Esophagus muscularis mucosa (tissue), 4 donors: ENCODE results near the gene RSL24D1. TPM values are rescaled to one million over a fixed set of nuclear protein-coding genes. Genes with fewer than 3 reads are reported as not detected.
A peak's percentile ranks its signal among the peaks of the same experiment; 100 is the strongest.

Experiments used
- DNase-seq: peaks from one replicate; pipeline ENCODE4 v3.0.0-alpha.2; 2017; ENCODE audit errors: extremely low spot score
- H3K27ac ChIP-seq, 4 donors: fragments of 200-600 bp; sonication (generic); replicated peaks in 1 of 4; 1 replicate in 3 of 4; 2 replicates in 1 of 4; pipeline ENCODE4 v1.5.1; 2016 to 2019; ENCODE audit warnings: mild to moderate bottlenecking in 1 of 4
- H3K27me3 ChIP-seq, 4 donors: fragments of 200-600 bp; sonication (generic); one replicate each; pipeline versions ENCODE4 v1.5.1 to v1.6.0; 2016 to 2019
- H3K36me3 ChIP-seq, 4 donors: fragments of 200-600 bp; sonication (generic); one replicate each; pipeline ENCODE4 v1.5.1; 2016 to 2019
- H3K4me1 ChIP-seq, 4 donors: fragments of 200-600 bp; sonication (generic); one replicate each; pipeline ENCODE4 v1.5.1; 2016 to 2019
- H3K4me3 ChIP-seq, 4 donors: fragments of 200-600 bp; sonication (generic); 1 replicate in 2 of 4; 2 replicates in 2 of 4; pipeline ENCODE4 v1.5.1; 2016 to 2019; ENCODE audit warnings: mild to moderate bottlenecking in 4 of 4, moderate library complexity in 1 of 4
- H3K9me3 ChIP-seq, 4 donors: fragments of 200-600 bp; sonication (generic); 1 replicate in 3 of 4; 2 replicates in 1 of 4; pipeline ENCODE4 v1.5.1; 2016 to 2019
- EP300 ChIP-seq: sonication (generic); formaldehyde crosslinking; IDR thresholded peaks from one replicate; pipeline ENCODE4 v1.6.1; 2017; ENCODE audit warnings: antibody characterized with exemption
- POLR2A ChIP-seq: fragments of 450-650 bp; IDR thresholded peaks from one replicate; pipeline ENCODE4 v1.6.1; 2017; ENCODE audit warnings: antibody characterized with exemption, moderate library complexity, mild to moderate bottlenecking, low read depth
- POLR2AphosphoS5 ChIP-seq, 2 donors: sonication (generic); formaldehyde crosslinking; IDR thresholded peaks; one replicate each; pipeline ENCODE4 v1.6.1; 2017; ENCODE audit warnings: antibody characterized with exemption in 2 of 2
- WGBS: methylation state at CpG from one replicate; pipeline ENCODE4 v1.1.5; 2018; 5-methylcytosine and 5-hydroxymethylcytosine counted together
- intact Hi-C: fragments of 100-400 bp; cut with DNase I; formaldehyde crosslinking; loops from one replicate; pipeline ENCODE4 v1.15.1; 2023
- total RNA-seq, 4 donors: library from RNA; depleted of rRNA; stranded (reverse); fragments of >200 nt; gene quantifications; one replicate each; pipeline versions ENCODE4 v1.1.0 to v1.2.1, GENCODE V29; 2016
- TF ChIP-seq, protein P1 (sequence below), 3 experiments: fragments of 200-600 bp in 2 of 3; fragments of 450-650 bp in 1 of 3; sonication (generic) in 2 of 3; IDR thresholded peaks; one replicate each; pipeline ENCODE4 v1.5.1; 2017 to 2019; ENCODE audit warnings: antibody characterized with exemption in 3 of 3, mild to moderate bottlenecking in 2 of 3, moderate library complexity in 1 of 3

RSL24D1 gene
- 10 to 100 TPM; 49.8 to 92.4 (median 75.5) TPM for total RNA-seq

DNA sequence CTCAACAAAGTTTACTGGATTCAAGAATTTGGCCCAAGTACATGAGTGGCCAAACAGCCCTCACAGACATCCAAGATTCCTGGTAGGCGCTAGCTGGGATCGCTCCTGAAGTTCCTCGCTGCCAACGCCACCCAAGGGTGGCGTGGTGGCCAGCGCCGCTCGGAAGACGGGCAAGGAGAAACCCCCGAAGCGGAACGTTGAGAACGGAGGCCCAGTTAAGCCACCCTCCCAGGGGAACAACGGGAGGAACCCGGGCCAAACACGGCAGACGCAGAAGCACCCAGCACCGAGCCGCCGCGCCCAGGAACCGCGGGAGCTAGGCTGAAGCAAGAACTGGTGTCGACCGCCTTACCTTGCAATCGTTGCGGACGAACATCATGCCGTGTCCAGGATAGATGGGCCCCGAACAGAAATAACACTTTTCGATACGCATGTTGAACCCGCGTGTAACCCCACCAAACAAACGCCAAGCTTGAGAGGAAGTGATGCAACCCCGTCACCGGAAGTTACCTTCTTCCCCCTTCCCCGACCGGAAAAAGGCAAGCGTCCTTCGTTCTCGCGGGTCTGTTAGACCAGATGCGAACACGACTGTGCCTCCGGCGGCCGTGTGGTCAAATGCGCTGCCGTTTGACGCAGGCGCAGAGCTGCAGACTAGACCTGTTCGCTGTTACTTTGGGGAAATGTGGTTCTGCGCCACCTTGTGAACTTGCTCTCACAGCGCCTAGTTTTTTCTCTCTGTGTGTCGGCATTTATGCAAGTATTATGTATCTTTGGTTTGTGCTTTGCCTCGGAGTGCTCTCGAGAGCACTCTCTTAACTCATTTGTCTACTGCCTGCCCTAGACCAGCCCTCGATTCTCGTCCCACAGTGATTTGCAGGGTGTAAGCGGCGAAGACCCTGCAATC, at the start of gene RSL24D1:
RSL24D1 (minus strand) TSS at position 484 of the 904 bp plus-strand sequence; CDS start at position 433, 51 bp downstream.
- intact Hi-C loops = loop anchor here (10.0 kb wide), 1 partner anchor 208 kb away; the partner anchor contains the start of genes CCPG1 and PIERCE2
- under 1% methylated on average over 24 of the region's 62 CpGs for WGBS
- peaks cover 10 to 49% (median 37%) of the 10 kb centered on the region in 4 donors for H3K4me1 ChIP-seq

DNA sequence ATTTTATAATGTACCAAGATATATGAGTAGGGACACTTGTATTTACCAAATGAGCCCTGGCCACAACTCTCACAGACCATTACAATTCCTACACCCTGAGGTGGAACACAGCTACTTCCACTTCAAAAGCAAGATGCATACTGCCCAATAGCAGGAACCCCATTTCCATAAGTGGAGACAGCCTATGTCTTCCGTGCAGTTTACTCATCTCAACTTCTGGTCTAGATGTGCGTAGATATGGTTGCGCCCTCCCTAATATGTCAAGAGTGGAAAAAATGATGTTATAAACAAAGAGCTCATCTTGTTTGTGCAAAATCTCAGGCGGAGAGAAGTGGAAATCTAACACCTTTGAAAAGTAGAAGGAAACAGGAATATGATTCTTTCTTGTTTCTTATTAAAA, 48.3 kb upstream of the RSL24D1 start:
- Histone ChIP-seq H3K27ac (no peak overlapping the region), H3K9me3 (no peaks in the 10 kb centered on the region), H3K27me3 (no peaks in the 10 kb centered on the region), H3K4me3 (no peak overlapping the region), H3K4me1 (peaks cover 0 to 19% (median 17%) of the 10 kb centered on the region in 4 donors), H3K36me3 (peaks cover 0 to 3% (median 0%) of the 10 kb centered on the region in 4 donors)
- 77% methylated on average over 4 of the region's 4 CpGs for WGBS
- no peak for DNase-seq
- intact Hi-C loops = no loop called here
- TF ChIP-seq POLR2AphosphoS5 (IDR thresholded peaks at IDR 0.05) = no peak
- TF ChIP-seq, protein P1, sequence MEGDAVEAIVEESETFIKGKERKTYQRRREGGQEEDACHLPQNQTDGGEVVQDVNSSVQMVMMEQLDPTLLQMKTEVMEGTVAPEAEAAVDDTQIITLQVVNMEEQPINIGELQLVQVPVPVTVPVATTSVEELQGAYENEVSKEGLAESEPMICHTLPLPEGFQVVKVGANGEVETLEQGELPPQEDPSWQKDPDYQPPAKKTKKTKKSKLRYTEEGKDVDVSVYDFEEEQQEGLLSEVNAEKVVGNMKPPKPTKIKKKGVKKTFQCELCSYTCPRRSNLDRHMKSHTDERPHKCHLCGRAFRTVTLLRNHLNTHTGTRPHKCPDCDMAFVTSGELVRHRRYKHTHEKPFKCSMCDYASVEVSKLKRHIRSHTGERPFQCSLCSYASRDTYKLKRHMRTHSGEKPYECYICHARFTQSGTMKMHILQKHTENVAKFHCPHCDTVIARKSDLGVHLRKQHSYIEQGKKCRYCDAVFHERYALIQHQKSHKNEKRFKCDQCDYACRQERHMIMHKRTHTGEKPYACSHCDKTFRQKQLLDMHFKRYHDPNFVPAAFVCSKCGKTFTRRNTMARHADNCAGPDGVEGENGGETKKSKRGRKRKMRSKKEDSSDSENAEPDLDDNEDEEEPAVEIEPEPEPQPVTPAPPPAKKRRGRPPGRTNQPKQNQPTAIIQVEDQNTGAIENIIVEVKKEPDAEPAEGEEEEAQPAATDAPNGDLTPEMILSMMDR (IDR thresholded peaks at IDR 0.05) = no peak
- no peak for TF ChIP-seq POLR2A
- no peak for TF ChIP-seq EP300

More for the DNA sequence above, at the start of gene RSL24D1:
- Histone ChIP-seq H3K27ac (peak within 1 kb of the TSS; percentile 90 to 94 (median 91)), H3K9me3 (no peaks in the 10 kb centered on the region), H3K27me3 (no peaks in the 10 kb centered on the region), H3K36me3 (peaks cover 0 to 10% (median 8%) of the 10 kb centered on the region in 4 donors), H3K4me3 (peak within 1 kb of the TSS; percentile 76 to 87 (median 83))
- peak; percentile 98 for DNase-seq
- no peak for TF ChIP-seq POLR2A
- TF ChIP-seq, protein P1 (IDR thresholded peaks at IDR 0.05) = peak; percentile 39 to 50 (median 40)
- no peak for TF ChIP-seq EP300
- TF ChIP-seq POLR2AphosphoS5 (IDR thresholded peaks at IDR 0.05) = peak; percentile 95 to 98

DNA sequence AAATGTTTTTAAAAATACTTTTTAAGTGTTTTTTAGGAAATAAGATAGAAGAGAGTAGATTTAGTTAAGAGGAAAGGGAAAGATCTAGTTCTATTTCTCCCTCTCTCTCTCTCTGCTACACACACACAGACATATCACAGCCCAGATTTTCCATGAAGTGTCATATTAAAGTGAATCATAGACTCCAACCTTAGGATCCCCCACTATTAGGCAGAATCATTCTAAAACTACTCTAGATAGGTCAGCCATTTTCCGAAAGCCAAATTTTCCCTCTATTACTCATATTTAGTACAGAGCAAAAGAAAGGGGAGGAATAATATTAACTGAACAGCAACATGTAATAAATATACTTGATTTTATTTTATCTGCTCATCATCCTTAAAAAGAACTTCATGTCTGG, 45.1 kb upstream of the RSL24D1 start:
- intact Hi-C loops = no loop called here
- Histone ChIP-seq H3K4me3 (no peak overlapping the region), H3K9me3 (no peaks in the 10 kb centered on the region), H3K27ac (no peak overlapping the region), H3K27me3 (no peaks in the 10 kb centered on the region), H3K36me3 (no peaks in the 10 kb centered on the region), H3K4me1 (peaks cover 0 to 4% (median 2%) of the 10 kb centered on the region in 4 donors)
- no peak for DNase-seq
- WGBS = 2% methylated on average over 1 of the region's 1 CpG
- TF ChIP-seq POLR2AphosphoS5 (IDR thresholded peaks at IDR 0.05) = no peak
- no peak for TF ChIP-seq EP300

DNA sequence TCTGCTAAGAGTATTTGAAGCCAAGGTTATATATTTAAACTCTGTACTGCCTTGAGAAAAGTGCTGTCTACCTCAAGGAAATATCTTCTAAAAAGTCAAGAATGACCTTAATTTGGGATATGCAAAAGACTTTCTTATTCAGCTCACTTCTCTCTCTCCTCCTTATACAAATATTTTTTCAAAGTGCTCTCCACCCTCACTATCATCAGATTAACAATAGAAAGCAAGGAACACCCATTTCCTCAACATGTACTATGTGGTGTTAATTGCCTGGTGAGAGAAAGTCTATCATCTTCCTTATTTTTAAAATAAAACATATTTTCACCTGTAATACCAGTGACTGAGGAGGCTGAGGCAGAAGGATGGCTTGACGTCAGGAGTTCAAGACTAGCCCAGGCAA, 44.4 kb upstream of the RSL24D1 start:
- intact Hi-C loops = no loop called here
- H3K9me3 ChIP-seq = no peaks in the 10 kb centered on the region
- H3K27me3 ChIP-seq = no peaks in the 10 kb centered on the region
- TF ChIP-seq POLR2A (no peak), EP300 (no peak), POLR2AphosphoS5 (IDR thresholded peaks at IDR 0.05) (no peak)
- TF ChIP-seq, protein P1 (IDR thresholded peaks at IDR 0.05) = no peak
- H3K4me3 ChIP-seq = no peak overlapping the region
- no peak for DNase-seq
- H3K27ac ChIP-seq = no peak overlapping the region
- WGBS = 93% methylated on average over 1 of the region's 1 CpG
- H3K36me3 ChIP-seq = no peaks in the 10 kb centered on the region
- no peaks in the 10 kb centered on the region for H3K4me1 ChIP-seq

DNA sequence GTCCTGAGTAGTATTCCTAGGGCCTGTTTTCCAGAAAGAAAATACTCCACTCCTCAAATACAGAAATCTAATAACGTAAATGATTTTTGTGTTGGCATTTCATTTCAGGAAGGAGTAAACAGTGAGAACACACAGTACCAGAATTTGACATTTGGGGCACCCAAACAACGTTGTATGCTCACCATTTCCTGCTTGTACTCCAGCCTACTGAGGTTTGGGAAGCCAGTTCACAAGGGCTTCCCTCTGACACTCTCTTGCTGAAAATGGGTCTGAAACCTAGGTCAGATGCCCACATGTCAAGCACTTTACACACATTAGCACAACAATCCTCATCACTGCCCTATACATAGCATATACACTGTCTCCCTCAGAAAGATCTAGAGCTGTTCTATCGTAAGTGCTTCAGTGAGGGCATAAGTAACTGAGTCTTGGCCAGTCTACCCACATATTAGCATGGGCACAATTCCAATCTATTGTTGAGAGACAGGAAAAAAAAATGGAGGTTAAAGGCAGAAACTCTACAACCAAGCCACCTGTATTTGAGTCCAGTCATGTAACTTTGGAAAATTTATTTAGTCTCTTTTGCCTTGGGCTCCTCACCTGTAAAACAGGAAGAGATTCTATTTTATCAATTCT, 43.5 kb upstream of the RSL24D1 start:
- no peaks in the 10 kb centered on the region for H3K27me3 ChIP-seq
- intact Hi-C loops = no loop called here
- no peak for DNase-seq
- no peak overlapping the region for H3K4me3 ChIP-seq
- no peak overlapping the region for H3K27ac ChIP-seq
- H3K36me3 ChIP-seq = no peaks in the 10 kb centered on the region
- H3K4me1 ChIP-seq = no peaks in the 10 kb centered on the region
- 76% methylated on average over 3 of the region's 3 CpGs for WGBS
- TF ChIP-seq POLR2A (no peak), EP300 (no peak), POLR2AphosphoS5 (IDR thresholded peaks at IDR 0.05) (no peak)
- TF ChIP-seq, protein P1 (IDR thresholded peaks at IDR 0.05) = no peak
- H3K9me3 ChIP-seq = no peaks in the 10 kb centered on the region
